HFFc6 (cell line): ENCODE measurements around the gene MYPN. TPM values are rescaled to one million over a fixed set of nuclear protein-coding genes. Genes with fewer than 3 reads are reported as not detected.

Source experiments
- DNase-seq: peaks from one replicate; pipeline ENCODE4 v3.0.0-alpha.2; 2018
- H3K27ac Mint-ChIP-seq: 2 replicates; pipeline ENCODE4 v1.8.0; 2020; ENCODE audit warnings: mild to moderate bottlenecking, mixed read lengths
- H3K27me3 Mint-ChIP-seq: 2 replicates; pipeline ENCODE4 v1.8.0; 2021; ENCODE audit warnings: mild to moderate bottlenecking, moderate library complexity, mixed read lengths; ENCODE audit not compliant: insufficient read depth
- H3K36me3 Mint-ChIP-seq: 2 replicates; pipeline ENCODE4 v1.8.0; 2021; ENCODE audit warnings: low read depth, mixed read lengths
- H3K4me1 Mint-ChIP-seq: 2 replicates; pipeline ENCODE4 v1.8.0; 2020; ENCODE audit warnings: low read depth, mixed read lengths
- H3K4me3 Mint-ChIP-seq: 2 replicates; pipeline ENCODE4 v1.8.0; 2020; ENCODE audit warnings: mild to moderate bottlenecking, moderate library complexity, mixed read lengths
- H3K9me3 Mint-ChIP-seq: 2 replicates; pipeline ENCODE4 v1.8.0; 2020; ENCODE audit warnings: mild to moderate bottlenecking, mixed read lengths
- total RNA-seq, 6 experiments: library from RNA; stranded (reverse); fragmentation: NEBNext Ultra II Directional; extraction: Animal tissue kit (Norgen Biotek cat#: 25700); gene quantifications; 2 replicates in 1 of 6; 3 replicates in 5 of 6; pipeline ENCODE4 v1.2.3, GENCODE V29; 2021
- TF ChIP-seq, protein P1 (sequence below): fragments of 200-600 bp; sonication (generic); IDR thresholded peaks from 2 replicates; pipeline ENCODE4 v1.5.0; 2021; ENCODE audit warnings: antibody characterized with exemption, mild to moderate bottlenecking

MYPN gene
- total RNA-seq, 6 experiments from 2014 or later = 70.3 to 89.1 (median 80.1) TPM

- Mint-ChIP-seq H3K4me1 (peaks cover 7% of the 10 kb centered on the region; the same call in 1 of the 2 replicates), H3K4me3 (no peak overlapping the region), H3K27ac (no peak overlapping the region), H3K27me3 (no peaks in the 10 kb centered on the region; the same call in 1 of the 2 replicates), H3K9me3 (no peaks in the 10 kb centered on the region), H3K36me3 (peaks cover 67% of the 10 kb centered on the region)
- TF ChIP-seq, protein P1, sequence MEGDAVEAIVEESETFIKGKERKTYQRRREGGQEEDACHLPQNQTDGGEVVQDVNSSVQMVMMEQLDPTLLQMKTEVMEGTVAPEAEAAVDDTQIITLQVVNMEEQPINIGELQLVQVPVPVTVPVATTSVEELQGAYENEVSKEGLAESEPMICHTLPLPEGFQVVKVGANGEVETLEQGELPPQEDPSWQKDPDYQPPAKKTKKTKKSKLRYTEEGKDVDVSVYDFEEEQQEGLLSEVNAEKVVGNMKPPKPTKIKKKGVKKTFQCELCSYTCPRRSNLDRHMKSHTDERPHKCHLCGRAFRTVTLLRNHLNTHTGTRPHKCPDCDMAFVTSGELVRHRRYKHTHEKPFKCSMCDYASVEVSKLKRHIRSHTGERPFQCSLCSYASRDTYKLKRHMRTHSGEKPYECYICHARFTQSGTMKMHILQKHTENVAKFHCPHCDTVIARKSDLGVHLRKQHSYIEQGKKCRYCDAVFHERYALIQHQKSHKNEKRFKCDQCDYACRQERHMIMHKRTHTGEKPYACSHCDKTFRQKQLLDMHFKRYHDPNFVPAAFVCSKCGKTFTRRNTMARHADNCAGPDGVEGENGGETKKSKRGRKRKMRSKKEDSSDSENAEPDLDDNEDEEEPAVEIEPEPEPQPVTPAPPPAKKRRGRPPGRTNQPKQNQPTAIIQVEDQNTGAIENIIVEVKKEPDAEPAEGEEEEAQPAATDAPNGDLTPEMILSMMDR = no peak
- no peak for DNase-seq
Measured at GRCh38 chr10:68167586-68168189, 58.4 kb downstream of the MYPN start.

- H3K27me3 Mint-ChIP-seq = peaks cover 6% of the 10 kb centered on the region; the same call in 1 of the 2 replicates
- TF ChIP-seq, protein P1 = no peak
- DNase-seq = no peak
Measured at GRCh38 chr10:68171539-68172080, 62.3 kb downstream of the MYPN start.

DNA sequence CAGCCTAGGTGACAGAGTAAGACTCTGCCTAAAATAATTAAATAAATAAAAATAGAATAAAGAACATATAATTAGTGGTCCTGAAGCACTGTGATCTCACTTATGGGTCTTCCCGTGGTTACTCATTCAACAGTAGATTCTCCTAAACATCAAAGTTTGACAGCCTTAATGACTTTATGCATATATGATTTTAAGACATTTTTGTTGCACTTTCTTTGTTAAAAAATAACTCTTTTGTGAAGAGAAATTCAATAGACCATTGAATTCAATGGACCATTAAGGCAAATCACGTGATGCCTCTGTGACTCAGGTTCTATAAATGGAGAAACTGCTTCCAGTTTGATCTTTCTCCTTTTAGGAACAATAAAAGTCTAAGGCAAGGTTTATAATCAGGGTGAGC, 63.0 kb downstream of the MYPN start:
- Mint-ChIP-seq H3K36me3 (peaks cover 71% of the 10 kb centered on the region), H3K4me1 (peaks cover 30% of the 10 kb centered on the region), H3K4me3 (no peak overlapping the region), H3K27me3 (peaks cover 6% of the 10 kb centered on the region; the same call in 1 of the 2 replicates), H3K9me3 (no peaks in the 10 kb centered on the region), H3K27ac (no peak overlapping the region)
- DNase-seq = no peak
- TF ChIP-seq, protein P1 = no peak

More at GRCh38 chr10:68171539-68172080, 62.3 kb downstream of the MYPN start:
- Mint-ChIP-seq H3K4me1 (peaks cover 29% of the 10 kb centered on the region), H3K9me3 (no peaks in the 10 kb centered on the region), H3K27ac (no peak overlapping the region), H3K36me3 (peaks cover 70% of the 10 kb centered on the region), H3K4me3 (no peak overlapping the region)

DNA sequence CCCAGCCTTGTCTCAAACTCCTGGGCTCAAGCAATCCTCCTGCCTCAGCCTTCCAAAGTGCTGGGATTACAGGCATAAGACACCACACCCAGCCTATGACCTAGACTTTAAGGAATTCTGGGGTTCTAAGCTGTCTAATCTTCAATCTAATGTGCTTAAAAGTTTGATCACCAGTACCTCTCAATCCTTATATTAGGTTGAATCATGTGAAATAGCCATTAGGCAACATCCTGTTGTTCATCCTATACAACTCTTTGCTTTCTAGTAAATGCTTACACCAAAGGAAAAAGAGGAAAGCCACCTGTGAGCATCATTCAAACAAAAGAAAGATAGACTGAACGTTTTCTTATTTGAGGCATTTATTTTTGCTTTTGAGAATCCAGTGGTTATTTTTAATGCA, 66.7 kb downstream of the MYPN start:
- TF ChIP-seq, protein P1 = no peak
- H3K4me3 Mint-ChIP-seq = no peak overlapping the region
- H3K36me3 Mint-ChIP-seq = peaks cover 60% of the 10 kb centered on the region
- H3K27ac Mint-ChIP-seq = no peak overlapping the region
- peak; percentile 12 for DNase-seq
- H3K27me3 Mint-ChIP-seq = peaks cover 6% of the 10 kb centered on the region; the same call in 1 of the 2 replicates
- H3K9me3 Mint-ChIP-seq = no peaks in the 10 kb centered on the region
- H3K4me1 Mint-ChIP-seq = peaks cover 29% of the 10 kb centered on the region

DNA sequence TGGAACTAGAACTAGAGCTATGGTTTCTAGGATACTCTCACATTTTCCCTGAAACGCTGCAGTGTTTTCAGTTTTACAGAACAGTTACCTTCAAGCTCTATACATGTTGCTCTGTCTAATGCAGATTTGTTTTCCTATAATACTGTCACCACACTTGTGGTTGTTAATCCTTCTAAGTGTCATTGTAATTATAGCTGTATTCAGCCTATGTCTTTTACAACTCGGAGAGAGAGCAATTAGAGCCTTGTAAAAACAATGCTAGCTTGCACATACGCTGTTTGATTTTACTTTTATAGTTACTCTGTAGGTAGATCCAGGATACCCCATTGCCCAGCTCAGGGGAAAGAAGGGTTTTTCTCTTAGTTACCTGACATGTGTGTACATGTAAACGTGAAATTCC, 67.5 kb downstream of the MYPN start:
- H3K4me3 Mint-ChIP-seq = no peak overlapping the region

More for the DNA sequence above, 67.5 kb downstream of the MYPN start:
- Mint-ChIP-seq H3K27me3 (peaks cover 6% of the 10 kb centered on the region), H3K27ac (no peak overlapping the region), H3K9me3 (no peaks in the 10 kb centered on the region), H3K4me1 (peaks cover 29% of the 10 kb centered on the region), H3K36me3 (peaks cover 57% of the 10 kb centered on the region)
- no peak for DNase-seq
- TF ChIP-seq, protein P1 = no peak
